ENCODE results near the gene AMZ1. TPM values are rescaled to one million over a fixed set of nuclear protein-coding genes. Genes with fewer than 3 reads are reported as not detected.

Gene AMZ1
- total RNA-seq, 2 donors from 2014 or later, result 0.66 to 1.6 TPM

GRCh38 chr7:2658941-2659340, 29.1 kb upstream of the AMZ1 start:
- no peaks in the 10 kb centered on the region for H3K4me1 ChIP-seq (ENCODE audit: control insufficient read depth, insufficient read depth, low read length)
- peaks cover 17% of the 10 kb centered on the region for H3K36me3 Mint-ChIP-seq (ENCODE audit: low read depth)

GRCh38 chr7:2659556-2660358, 28.2 kb upstream of the AMZ1 start:
- H3K27ac ChIP-seq (ENCODE audit: low read depth, low read length), result no peak overlapping the region
- TF ChIP-seq CTCF (conservative IDR thresholded peaks at IDR 0.05), result no peak
- Mint-ChIP-seq H3K27me3 (ENCODE audit: insufficient read depth) (no peaks in the 10 kb centered on the region), H3K4me1 (no peaks in the 10 kb centered on the region), H3K36me3 (ENCODE audit: low read depth) (peaks cover 17% of the 10 kb centered on the region), H3K9me3 (no peaks in the 10 kb centered on the region), H3K27ac (no peak overlapping the region), H3K4me3 (no peak overlapping the region)
- 94 to 95% methylated on average over 23 to 36 of the region's 36 CpGs for WGBS, 2 experiments (ENCODE audit: insufficient coverage in 1 of 2, insufficient read length in 1 of 2)
- no peak overlapping the region for H3K9ac ChIP-seq (ENCODE audit: extremely low read depth, low read length, poor library complexity, severe bottlenecking)
- H3K27me3 ChIP-seq (ENCODE audit: control insufficient read depth, insufficient read depth, low read length, poor library complexity, severe bottlenecking), result no peaks in the 10 kb centered on the region
- H3K9me3 ChIP-seq (ENCODE audit: control insufficient read depth, low read length), result no peaks in the 10 kb centered on the region
- H3K4me3 ChIP-seq (ENCODE audit: low read length), result no peak overlapping the region
- no peak for DNase-seq
- peaks cover 9% of the 10 kb centered on the region for H3K36me3 ChIP-seq (ENCODE audit: control insufficient read depth, insufficient read depth, low read length)
- H3K4me1 ChIP-seq (ENCODE audit: control insufficient read depth, insufficient read depth, low read length), result no peaks in the 10 kb centered on the region

More at GRCh38 chr7:2658941-2659340, 29.1 kb upstream of the AMZ1 start:
- DNase-seq, result no peak
- Mint-ChIP-seq H3K4me3 (no peak overlapping the region), H3K4me1 (no peaks in the 10 kb centered on the region), H3K9me3 (no peaks in the 10 kb centered on the region), H3K27ac (no peak overlapping the region), H3K27me3 (ENCODE audit: insufficient read depth) (no peaks in the 10 kb centered on the region)
- Histone ChIP-seq H3K27ac (ENCODE audit: low read depth, low read length) (no peak overlapping the region), H3K27me3 (ENCODE audit: control insufficient read depth, insufficient read depth, low read length, poor library complexity, severe bottlenecking) (no peaks in the 10 kb centered on the region), H3K36me3 (ENCODE audit: control insufficient read depth, insufficient read depth, low read length) (peaks cover 11% of the 10 kb centered on the region), H3K9me3 (ENCODE audit: control insufficient read depth, low read length) (no peaks in the 10 kb centered on the region), H3K9ac (ENCODE audit: extremely low read depth, low read length, poor library complexity, severe bottlenecking) (no peak overlapping the region), H3K4me3 (ENCODE audit: low read length) (no peak overlapping the region)
- 91 to 100% methylated on average over 1 to 15 of the region's 15 CpGs for WGBS, 2 experiments (ENCODE audit: insufficient coverage in 1 of 2, insufficient read length in 1 of 2)
- no peak for TF ChIP-seq CTCF (conservative IDR thresholded peaks at IDR 0.05)

GRCh38 chr7:2660359-2661095, 27.5 kb upstream of the AMZ1 start:
- TF ChIP-seq CTCF (conservative IDR thresholded peaks at IDR 0.05), result peak; percentile 74
- H3K27me3 ChIP-seq (ENCODE audit: control insufficient read depth, insufficient read depth, low read length, poor library complexity, severe bottlenecking), result no peaks in the 10 kb centered on the region
- peaks cover 9% of the 10 kb centered on the region for H3K36me3 ChIP-seq (ENCODE audit: control insufficient read depth, insufficient read depth, low read length)
- H3K27ac ChIP-seq (ENCODE audit: low read depth, low read length), result no peak overlapping the region
- H3K9me3 ChIP-seq (ENCODE audit: control insufficient read depth, low read length), result no peaks in the 10 kb centered on the region
- WGBS, 2 experiments (ENCODE audit: insufficient coverage in 1 of 2, insufficient read length in 1 of 2), result 93% methylated on average over 5 to 36 of the region's 36 CpGs
- Mint-ChIP-seq H3K4me1 (no peaks in the 10 kb centered on the region), H3K27me3 (ENCODE audit: insufficient read depth) (no peaks in the 10 kb centered on the region), H3K4me3 (no peak overlapping the region), H3K36me3 (ENCODE audit: low read depth) (peaks cover 17% of the 10 kb centered on the region), H3K27ac (no peak overlapping the region), H3K9me3 (no peaks in the 10 kb centered on the region)
- H3K4me3 ChIP-seq (ENCODE audit: low read length), result no peak overlapping the region
- H3K4me1 ChIP-seq (ENCODE audit: control insufficient read depth, insufficient read depth, low read length), result no peaks in the 10 kb centered on the region
- no peak overlapping the region for H3K9ac ChIP-seq (ENCODE audit: extremely low read depth, low read length, poor library complexity, severe bottlenecking)
- DNase-seq, result peak; percentile 81

All from endodermal cell (in vitro differentiated cells).